C4-2B (cell line): ENCODE data around the gene CEMP1.

Experiments used
- CTCF ChIP-seq: fragments of 450-650 bp; conservative IDR thresholded peaks from 2 replicates; pipeline ENCODE4 v1.5.1; 2017; ENCODE audit warnings: mild to moderate bottlenecking
- ZFX ChIP-seq: fragments of 450-650 bp; IDR thresholded peaks from 2 replicates; pipeline ENCODE4 v1.6.1; 2017

DNA sequence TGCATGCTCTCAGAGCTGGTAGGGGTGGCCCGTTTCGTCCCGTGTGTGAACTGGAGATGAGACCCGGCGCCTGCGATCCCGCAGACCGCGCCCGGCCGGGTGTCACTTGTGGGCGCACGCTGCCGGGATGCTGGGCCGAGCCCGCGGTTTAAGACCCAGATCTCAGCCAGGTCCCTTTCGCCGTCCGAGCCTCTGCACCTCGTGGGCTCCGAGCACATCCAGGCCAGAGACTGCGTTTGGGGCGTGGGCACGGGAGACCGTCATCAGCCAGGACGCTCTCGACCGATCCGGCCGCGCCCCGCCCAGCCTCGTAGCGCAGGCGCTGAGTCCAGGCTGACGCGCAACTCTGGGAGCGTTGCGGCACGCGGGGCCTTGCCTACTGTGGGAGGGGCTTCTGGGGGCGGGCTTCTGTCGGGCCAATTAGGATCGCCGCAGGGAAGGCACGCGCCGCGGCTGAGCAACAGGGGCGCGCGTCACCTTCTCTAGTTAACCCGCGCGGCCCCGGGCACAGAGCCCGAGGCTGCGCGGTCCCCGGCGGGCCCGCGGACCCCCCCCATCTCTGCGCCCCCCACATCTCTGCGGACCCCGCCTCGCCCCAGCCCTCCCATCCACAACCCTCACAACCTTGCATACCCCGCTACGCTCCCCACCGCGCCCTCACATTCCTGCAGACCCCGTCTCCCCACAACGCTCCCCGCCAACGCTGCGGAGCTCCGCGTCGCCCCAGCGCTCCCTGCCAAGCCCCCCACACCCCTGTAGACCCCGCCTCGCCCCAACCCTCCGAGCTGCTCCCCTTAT lies 687 bp upstream of the CEMP1 start:
- TF ChIP-seq CTCF: no peak
- TF ChIP-seq ZFX: no peak
